ENCODE results near the gene HIRIP3. TPM values are rescaled to one million over a fixed set of nuclear protein-coding genes. Genes with fewer than 3 reads are reported as not detected.
"Not testable (repeated sequence)": the region's sequence is repeated elsewhere in the genome, so short reads cannot be mapped to it uniquely, and the experiment has no call there.

HIRIP3 gene
- 10 to 100 TPM; 38.8 to 45.8 TPM for total RNA-seq

GRCh38 chr16:29995324-29995910 is at the start of gene HIRIP3:
Gene HIRIP3 (minus strand): TSS chr16:29995617. CDS start chr16:29995605, 12 bp downstream.
- H3K27ac Mint-ChIP-seq, result peak within 1 kb of the TSS; percentile 92

GRCh38 chr16:30041841-30042240 is 46.4 kb upstream of the HIRIP3 start:
- DNase-seq (no peak), ATAC-seq (replicated peaks in 1 of 2) (no peak)
- Mint-ChIP-seq H3K27ac (no peak overlapping the region), H3K36me3 (ENCODE audit: insufficient read depth in 2 of 2) (no peaks in the 10 kb centered on the region), H3K4me1 (ENCODE audit: low read depth) (peaks cover 8% of the 10 kb centered on the region), H3K27me3 (ENCODE audit: low read depth) (peaks cover 12% of the 10 kb centered on the region), H3K9me3 (no peaks in the 10 kb centered on the region), H3K4me3 (no peak overlapping the region)

More at GRCh38 chr16:29995324-29995910, at the start of gene HIRIP3:
- no peaks in the 10 kb centered on the region for H3K27me3 Mint-ChIP-seq (ENCODE audit: low read depth)
- H3K4me1 Mint-ChIP-seq (ENCODE audit: low read depth), result peaks cover 25% of the 10 kb centered on the region
- DNase-seq, result peak; percentile 91 to 92
- peak within 1 kb of the TSS; percentile 97 to 98 for H3K4me3 Mint-ChIP-seq
- H3K9me3 Mint-ChIP-seq, result no peaks in the 10 kb centered on the region
- peak; percentile 69 to 70 for ATAC-seq (replicated peaks in 1 of 2)
- peaks cover 1 to 5% of the 10 kb centered on the region in 2 donors for H3K36me3 Mint-ChIP-seq (ENCODE audit: insufficient read depth in 2 of 2)

GRCh38 chr16:30040690-30041089 is 45.3 kb upstream of the HIRIP3 start:
- H3K27me3 Mint-ChIP-seq (ENCODE audit: low read depth), result peaks cover 14% of the 10 kb centered on the region
- not testable (repeated sequence) for H3K4me1 Mint-ChIP-seq (ENCODE audit: low read depth); H3K4me3 Mint-ChIP-seq; ATAC-seq (replicated peaks in 1 of 2); H3K9me3 Mint-ChIP-seq; DNase-seq; H3K36me3 Mint-ChIP-seq (ENCODE audit: insufficient read depth in 2 of 2); H3K27ac Mint-ChIP-seq

- Mint-ChIP-seq H3K36me3 (ENCODE audit: insufficient read depth in 2 of 2) (no peaks in the 10 kb centered on the region), H3K4me3 (no peak overlapping the region), H3K9me3 (no peaks in the 10 kb centered on the region), H3K27me3 (ENCODE audit: low read depth) (peaks cover 14% of the 10 kb centered on the region), H3K27ac (no peak overlapping the region), H3K4me1 (ENCODE audit: low read depth) (peaks cover 5% of the 10 kb centered on the region)
- DNase-seq, result no peak
- ATAC-seq (replicated peaks in 1 of 2), result no peak
These were observed 44.8 kb upstream of the HIRIP3 start for GRCh38 chr16:30040221-30040620.

- Mint-ChIP-seq H3K27me3 (ENCODE audit: low read depth) (peaks cover 35% of the 10 kb centered on the region), H3K36me3 (ENCODE audit: insufficient read depth in 2 of 2) (no peaks in the 10 kb centered on the region), H3K4me3 (peak overlapping the region in 1 of 2 donors; percentile 41), H3K9me3 (no peaks in the 10 kb centered on the region), H3K27ac (no peak overlapping the region), H3K4me1 (ENCODE audit: low read depth) (peaks cover 13% of the 10 kb centered on the region)
- ATAC-seq (replicated peaks in 1 of 2), result peak; percentile 63 to 84
- DNase-seq, result peak; percentile 33 to 43
These were observed 37.9 kb upstream of the HIRIP3 start for GRCh38 chr16:30033270-30033669.

GRCh38 chr16:30032083-30032819 is 36.8 kb upstream of the HIRIP3 start:
- no peaks in the 10 kb centered on the region for H3K9me3 Mint-ChIP-seq
- no peak overlapping the region for H3K27ac Mint-ChIP-seq
- peak overlapping the region; percentile 36 to 63 for H3K4me3 Mint-ChIP-seq
- ATAC-seq (replicated peaks in 1 of 2) (peak; percentile 52 to 61), DNase-seq (peak; percentile 64 to 72)
- H3K27me3 Mint-ChIP-seq (ENCODE audit: low read depth), result peaks cover 45% of the 10 kb centered on the region
- H3K36me3 Mint-ChIP-seq (ENCODE audit: insufficient read depth in 2 of 2), result no peaks in the 10 kb centered on the region
- H3K4me1 Mint-ChIP-seq (ENCODE audit: low read depth), result peaks cover 13% of the 10 kb centered on the region

- Mint-ChIP-seq H3K4me3 (no peak overlapping the region), H3K4me1 (ENCODE audit: low read depth) (peaks cover 13% of the 10 kb centered on the region), H3K27me3 (ENCODE audit: low read depth) (peaks cover 53% of the 10 kb centered on the region), H3K36me3 (ENCODE audit: insufficient read depth in 2 of 2) (no peaks in the 10 kb centered on the region), H3K9me3 (no peaks in the 10 kb centered on the region), H3K27ac (no peak overlapping the region)
- ATAC-seq (replicated peaks in 1 of 2) (no peak), DNase-seq (no peak)
These were observed 36.1 kb upstream of the HIRIP3 start for GRCh38 chr16:30031477-30031918.

GRCh38 chr16:30030841-30031413 is 35.5 kb upstream of the HIRIP3 start, which contains the start of gene TLCD3B:
Gene TLCD3B (minus strand): TSS chr16:30031271. CDS start chr16:30030527, 744 bp downstream.
- DNase-seq (no peak), ATAC-seq (replicated peaks in 1 of 2) (peak in 1 of 2 donors; percentile 17)
- H3K36me3 Mint-ChIP-seq (ENCODE audit: insufficient read depth in 2 of 2), result no peaks in the 10 kb centered on the region
- peak within 1 kb of the TSS; percentile 39 to 63 for H3K4me3 Mint-ChIP-seq
- H3K27me3 Mint-ChIP-seq (ENCODE audit: low read depth), result peaks cover 53% of the 10 kb centered on the region
- no peak within 1 kb of the TSS for H3K27ac Mint-ChIP-seq
- peaks cover 13% of the 10 kb centered on the region for H3K4me1 Mint-ChIP-seq (ENCODE audit: low read depth)
- H3K9me3 Mint-ChIP-seq, result no peaks in the 10 kb centered on the region

- Mint-ChIP-seq H3K36me3 (ENCODE audit: insufficient read depth in 2 of 2) (no peaks in the 10 kb centered on the region), H3K27me3 (ENCODE audit: low read depth) (peaks cover 47% of the 10 kb centered on the region)
- no peak for DNase-seq
These were observed 34.7 kb upstream of the HIRIP3 start for GRCh38 chr16:30030011-30030685.

GRCh38 chr16:30028438-30029076 is 33.1 kb upstream of the HIRIP3 start:
- H3K4me3 Mint-ChIP-seq, result no peak overlapping the region
- no peaks in the 10 kb centered on the region for H3K9me3 Mint-ChIP-seq
- no peaks in the 10 kb centered on the region for H3K36me3 Mint-ChIP-seq (ENCODE audit: insufficient read depth in 2 of 2)
- DNase-seq (peak; percentile 41), ATAC-seq (replicated peaks in 1 of 2) (no peak)
- no peak overlapping the region for H3K27ac Mint-ChIP-seq
- H3K27me3 Mint-ChIP-seq (ENCODE audit: low read depth), result peaks cover 47% of the 10 kb centered on the region
- peaks cover 13% of the 10 kb centered on the region for H3K4me1 Mint-ChIP-seq (ENCODE audit: low read depth)

More at GRCh38 chr16:30030011-30030685, 34.7 kb upstream of the HIRIP3 start:
- H3K4me1 Mint-ChIP-seq (ENCODE audit: low read depth), result peaks cover 13% of the 10 kb centered on the region
- no peak overlapping the region for H3K27ac Mint-ChIP-seq
- ATAC-seq (replicated peaks in 1 of 2), result no peak
- H3K9me3 Mint-ChIP-seq, result no peaks in the 10 kb centered on the region
- peak overlapping the region in 1 of 2 donors; percentile 39 for H3K4me3 Mint-ChIP-seq

- peaks cover 47% of the 10 kb centered on the region for H3K27me3 Mint-ChIP-seq (ENCODE audit: low read depth)
- no peak overlapping the region for H3K27ac Mint-ChIP-seq
- DNase-seq (no peak), ATAC-seq (replicated peaks in 1 of 2) (no peak)
- peaks cover 13% of the 10 kb centered on the region for H3K4me1 Mint-ChIP-seq (ENCODE audit: low read depth)
- H3K4me3 Mint-ChIP-seq, result no peak overlapping the region
- H3K9me3 Mint-ChIP-seq, result no peaks in the 10 kb centered on the region
- H3K36me3 Mint-ChIP-seq (ENCODE audit: insufficient read depth in 2 of 2), result no peaks in the 10 kb centered on the region
These were observed 32.4 kb upstream of the HIRIP3 start for GRCh38 chr16:30027588-30028437.

- Mint-ChIP-seq H3K4me3 (no peak overlapping the region), H3K36me3 (ENCODE audit: insufficient read depth in 2 of 2) (no peaks in the 10 kb centered on the region), H3K4me1 (ENCODE audit: low read depth) (peaks cover 6% of the 10 kb centered on the region), H3K27ac (no peak overlapping the region), H3K27me3 (ENCODE audit: low read depth) (peaks cover 38% of the 10 kb centered on the region), H3K9me3 (no peaks in the 10 kb centered on the region)
- ATAC-seq (replicated peaks in 1 of 2) (no peak), DNase-seq (no peak)
These were observed 31.0 kb upstream of the HIRIP3 start for GRCh38 chr16:30026449-30026848.
